C4-2B (cell line): Measurements from ENCODE around the gene CWC15.

Experiments used
- CTCF ChIP-seq: fragments of 450-650 bp; conservative IDR thresholded peaks from 2 replicates; pipeline ENCODE4 v1.5.1; 2017; ENCODE audit warnings: mild to moderate bottlenecking
- ZFX ChIP-seq: fragments of 450-650 bp; IDR thresholded peaks from 2 replicates; pipeline ENCODE4 v1.6.1; 2017

DNA sequence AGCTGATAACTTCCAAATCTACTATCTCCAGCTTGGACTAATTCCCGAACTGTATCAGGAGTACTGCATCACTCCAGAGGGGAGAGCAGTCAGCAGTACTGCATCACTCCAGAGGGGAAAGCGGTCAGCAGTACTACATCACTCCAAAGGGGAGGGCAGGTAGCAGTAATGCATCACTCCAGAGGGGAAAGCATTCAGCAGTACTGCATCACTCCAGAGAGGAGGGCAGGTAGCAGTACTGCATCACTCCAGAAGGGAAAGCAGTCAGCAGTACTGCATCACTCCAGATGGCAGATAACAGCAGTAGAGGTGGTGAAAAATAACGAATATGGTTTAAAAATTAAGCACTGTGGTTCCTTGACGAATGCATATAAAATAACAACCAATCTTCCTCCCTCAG, 8.4 kb downstream of the CWC15 start:
- TF ChIP-seq CTCF (no peak), ZFX (no peak)
